Mononuclear cell (primary cell): Measurements from ENCODE around the gene APBA3. TPM values are rescaled to one million over a fixed set of nuclear protein-coding genes. Genes with fewer than 3 reads are reported as not detected.

Experiments used
- H3K27me3 ChIP-seq: 2 replicates; pipeline ENCODE4 v1.6.0; 2011; ENCODE audit warnings: low read length, control low read depth; ENCODE audit not compliant: insufficient read depth
- H3K4me1 ChIP-seq: 2 replicates; pipeline ENCODE4 v1.5.1; 2011; ENCODE audit warnings: mild to moderate bottlenecking, low read length, control low read depth; ENCODE audit not compliant: insufficient read depth
- H3K4me3 ChIP-seq: 2 replicates; pipeline ENCODE4 v1.5.1; 2011; ENCODE audit warnings: mild to moderate bottlenecking, low read length, moderate library complexity
- H3K9me3 ChIP-seq: 2 replicates; pipeline ENCODE4 v1.5.1; 2011; ENCODE audit warnings: low read depth, mild to moderate bottlenecking, control low read depth, low read length
- total RNA-seq: library from RNA; depleted of rRNA; stranded (reverse); fragments of >200 nt; gene quantifications from one replicate; pipeline ENCODE4 v1.2.3, GENCODE V29; 2012

The APBA3 gene
- total RNA-seq, 1 donor = 47.6 TPM

- H3K9me3 ChIP-seq = no peaks in the 10 kb centered on the region
- H3K4me3 ChIP-seq = no peak overlapping the region
- peaks cover 24% of the 10 kb centered on the region for H3K4me1 ChIP-seq
- H3K27me3 ChIP-seq = peaks cover 6% of the 10 kb centered on the region
Observed at GRCh38 chr19:3796358-3796757, 34.9 kb upstream of the APBA3 start.

DNA sequence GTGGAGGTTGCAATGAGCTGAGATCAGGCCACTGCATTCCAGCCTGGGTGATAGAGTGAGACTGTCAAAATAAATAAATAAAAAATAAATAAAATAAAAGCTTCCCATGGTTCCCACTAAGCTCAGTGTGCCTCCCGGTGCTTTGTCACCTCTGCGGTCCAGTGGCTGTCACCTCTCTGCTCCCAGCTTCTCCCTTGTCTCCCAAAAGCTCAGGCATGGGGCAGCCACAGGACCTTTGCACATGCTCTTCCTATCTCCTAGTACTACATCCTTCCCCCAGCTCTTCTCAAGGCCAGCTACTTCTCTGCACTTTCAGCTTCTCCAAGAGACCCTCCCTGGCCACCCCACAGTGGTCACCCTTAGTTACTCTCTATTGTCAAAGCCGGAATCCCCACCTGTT lies 32.3 kb upstream of the APBA3 start:
- peaks cover 14% of the 10 kb centered on the region for H3K4me1 ChIP-seq
- H3K4me3 ChIP-seq = no peak overlapping the region
- H3K9me3 ChIP-seq = no peaks in the 10 kb centered on the region
- no peaks in the 10 kb centered on the region for H3K27me3 ChIP-seq

DNA sequence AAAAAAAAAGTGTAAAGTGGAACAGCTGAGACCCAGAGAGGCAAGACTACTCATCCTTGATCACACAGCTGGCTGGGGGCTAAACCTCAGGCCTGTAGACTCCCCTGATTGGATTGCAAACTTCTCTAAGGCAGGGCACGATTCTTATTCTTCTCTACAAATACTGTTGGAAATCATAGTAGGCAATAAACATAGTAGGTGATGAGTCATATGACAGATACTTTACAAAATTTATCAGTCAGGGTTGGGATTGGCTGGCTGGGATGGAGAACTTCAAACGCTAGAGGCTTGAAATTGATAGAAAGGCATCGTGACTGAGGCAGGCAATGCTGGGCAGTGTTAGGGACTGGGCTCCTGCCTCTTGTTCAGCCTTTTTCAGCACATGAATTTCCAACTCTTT lies 30.6 kb upstream of the APBA3 start:
- Histone ChIP-seq H3K4me3 (no peak overlapping the region), H3K27me3 (no peaks in the 10 kb centered on the region), H3K4me1 (peaks cover 3% of the 10 kb centered on the region), H3K9me3 (no peaks in the 10 kb centered on the region)

- Histone ChIP-seq H3K4me3 (no peak overlapping the region), H3K9me3 (no peaks in the 10 kb centered on the region), H3K27me3 (no peaks in the 10 kb centered on the region), H3K4me1 (peaks cover 3% of the 10 kb centered on the region)
Observed at GRCh38 chr19:3790941-3791340, 29.4 kb upstream of the APBA3 start.

GRCh38 chr19:3790209-3790734 lies 28.8 kb upstream of the APBA3 start:
- Histone ChIP-seq H3K27me3 (no peaks in the 10 kb centered on the region), H3K4me1 (peaks cover 3% of the 10 kb centered on the region), H3K9me3 (no peaks in the 10 kb centered on the region), H3K4me3 (no peak overlapping the region)

DNA sequence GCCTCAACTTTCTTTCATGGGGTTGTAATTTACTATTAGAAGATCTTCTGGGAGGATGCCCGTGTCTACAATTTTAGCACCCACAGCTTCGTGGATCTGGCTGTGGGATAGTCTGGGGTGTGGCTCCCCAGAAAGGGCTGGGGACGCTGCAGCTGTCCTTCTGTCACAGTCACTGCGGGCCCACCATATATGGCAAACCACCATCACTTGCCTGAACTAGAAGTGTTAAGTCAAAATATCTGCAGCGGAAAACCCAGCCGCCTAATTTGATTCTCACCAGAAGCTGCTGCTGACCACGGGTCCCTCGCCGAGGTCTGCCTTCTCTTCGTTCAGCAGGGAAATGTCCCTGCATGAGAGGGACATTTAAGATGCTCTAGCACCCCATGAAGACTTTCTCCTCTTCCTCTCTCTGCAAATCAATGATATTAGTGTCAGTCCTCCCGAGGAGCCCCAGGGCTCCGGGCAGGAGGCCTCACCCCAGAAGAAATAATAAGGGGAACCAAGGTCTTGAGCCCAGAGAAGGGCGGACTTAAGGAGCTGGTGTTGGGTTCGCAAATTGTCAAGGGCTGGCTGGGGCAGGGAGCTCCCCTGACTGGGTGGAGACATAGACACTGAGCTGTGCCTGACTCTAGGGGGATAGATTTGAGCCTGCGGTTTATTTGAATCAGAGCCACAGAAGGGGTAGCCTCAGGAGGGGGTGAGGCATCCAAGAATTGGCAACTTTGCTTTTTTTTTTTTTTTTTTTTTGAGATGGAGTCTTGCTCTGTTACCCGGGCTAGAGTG lies 27.7 kb upstream of the APBA3 start:
- no peak overlapping the region for H3K4me3 ChIP-seq
- no peaks in the 10 kb centered on the region for H3K27me3 ChIP-seq
- H3K9me3 ChIP-seq = no peaks in the 10 kb centered on the region
- H3K4me1 ChIP-seq = peaks cover 8% of the 10 kb centered on the region

- H3K4me3 ChIP-seq = peak within 1 kb of the TSS; percentile 38
- peaks cover 4% of the 10 kb centered on the region for H3K9me3 ChIP-seq
- no peaks in the 10 kb centered on the region for H3K27me3 ChIP-seq
- H3K4me1 ChIP-seq = peaks cover 8% of the 10 kb centered on the region
Observed at GRCh38 chr19:3785938-3786824, 24.7 kb upstream of the APBA3 start, which contains the start of gene MATK. TSS of gene MATK (minus strand) at chr19:3786381. CDS start at chr19:3785135, 1,246 bp downstream.

DNA sequence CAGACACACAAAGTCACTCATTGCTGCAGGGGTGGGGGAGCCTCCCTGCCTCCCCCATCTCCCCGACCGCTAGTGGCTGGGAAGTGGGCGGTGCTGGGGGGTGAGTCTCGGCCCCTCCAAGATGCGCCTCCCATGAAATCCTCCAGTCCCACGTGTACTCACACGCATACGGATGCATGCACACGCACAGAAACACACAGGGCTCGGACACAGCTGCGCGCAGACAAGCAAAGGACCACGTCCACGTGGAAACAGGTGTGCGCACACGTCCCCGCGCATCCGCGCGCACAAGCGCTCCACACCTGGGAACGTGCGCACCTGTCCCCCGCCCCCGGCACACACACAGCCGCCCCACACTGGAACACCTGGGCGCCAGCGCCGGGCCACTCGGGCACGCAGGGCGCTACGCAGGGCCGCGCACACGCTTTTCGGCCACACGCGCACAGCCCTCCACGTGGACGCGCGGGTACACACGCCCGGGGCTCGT lies 24.0 kb upstream of the APBA3 start:
- H3K4me3 ChIP-seq = peak overlapping the region; percentile 38
- H3K27me3 ChIP-seq = no peaks in the 10 kb centered on the region
- H3K4me1 ChIP-seq = peaks cover 6% of the 10 kb centered on the region
- peaks cover 4% of the 10 kb centered on the region for H3K9me3 ChIP-seq

DNA sequence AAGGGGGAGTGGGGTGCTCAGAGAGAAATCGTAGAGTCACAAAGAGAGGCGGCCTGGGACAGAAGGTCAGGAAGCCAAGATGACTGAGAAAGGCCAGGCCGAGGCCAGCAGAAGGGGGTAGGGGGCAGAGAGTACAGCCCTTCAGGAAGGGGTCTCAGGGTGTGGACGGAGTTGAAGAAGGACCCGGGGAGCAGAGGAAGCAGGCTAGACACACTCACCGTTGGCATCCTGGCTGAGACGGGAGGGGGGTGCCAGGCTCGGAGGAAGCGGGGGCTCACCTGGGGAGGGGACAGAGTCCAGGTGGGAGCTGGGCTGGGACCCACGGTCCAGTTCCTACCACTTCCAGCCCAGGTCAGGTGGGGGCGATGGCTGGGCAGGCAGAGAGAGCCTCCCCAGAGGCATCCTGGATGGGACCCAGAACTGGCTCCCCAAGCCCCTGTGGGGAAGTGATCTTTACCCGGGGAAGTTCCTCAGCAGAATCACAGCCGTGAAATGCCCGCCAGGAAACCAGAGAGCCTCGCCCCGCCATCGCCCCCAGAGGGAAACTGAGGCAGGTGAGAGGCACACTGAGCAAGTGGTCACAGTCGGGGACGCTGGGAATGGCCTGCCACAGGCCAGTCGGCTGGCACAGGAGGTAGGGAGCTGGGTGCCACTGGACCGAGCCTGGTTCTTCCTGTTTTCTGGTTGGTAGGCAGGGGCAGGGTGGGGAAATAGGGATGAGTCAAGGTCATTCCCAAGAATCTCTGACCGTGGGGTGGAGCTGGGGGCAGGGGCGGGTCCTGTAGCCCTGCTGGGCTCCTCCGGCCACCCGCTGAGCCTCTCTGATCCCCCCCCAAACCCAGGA lies 23.3 kb upstream of the APBA3 start:
- peaks cover 4% of the 10 kb centered on the region for H3K9me3 ChIP-seq
- peak overlapping the region; percentile 38 for H3K4me3 ChIP-seq
- H3K4me1 ChIP-seq = peaks cover 5% of the 10 kb centered on the region
- no peaks in the 10 kb centered on the region for H3K27me3 ChIP-seq

DNA sequence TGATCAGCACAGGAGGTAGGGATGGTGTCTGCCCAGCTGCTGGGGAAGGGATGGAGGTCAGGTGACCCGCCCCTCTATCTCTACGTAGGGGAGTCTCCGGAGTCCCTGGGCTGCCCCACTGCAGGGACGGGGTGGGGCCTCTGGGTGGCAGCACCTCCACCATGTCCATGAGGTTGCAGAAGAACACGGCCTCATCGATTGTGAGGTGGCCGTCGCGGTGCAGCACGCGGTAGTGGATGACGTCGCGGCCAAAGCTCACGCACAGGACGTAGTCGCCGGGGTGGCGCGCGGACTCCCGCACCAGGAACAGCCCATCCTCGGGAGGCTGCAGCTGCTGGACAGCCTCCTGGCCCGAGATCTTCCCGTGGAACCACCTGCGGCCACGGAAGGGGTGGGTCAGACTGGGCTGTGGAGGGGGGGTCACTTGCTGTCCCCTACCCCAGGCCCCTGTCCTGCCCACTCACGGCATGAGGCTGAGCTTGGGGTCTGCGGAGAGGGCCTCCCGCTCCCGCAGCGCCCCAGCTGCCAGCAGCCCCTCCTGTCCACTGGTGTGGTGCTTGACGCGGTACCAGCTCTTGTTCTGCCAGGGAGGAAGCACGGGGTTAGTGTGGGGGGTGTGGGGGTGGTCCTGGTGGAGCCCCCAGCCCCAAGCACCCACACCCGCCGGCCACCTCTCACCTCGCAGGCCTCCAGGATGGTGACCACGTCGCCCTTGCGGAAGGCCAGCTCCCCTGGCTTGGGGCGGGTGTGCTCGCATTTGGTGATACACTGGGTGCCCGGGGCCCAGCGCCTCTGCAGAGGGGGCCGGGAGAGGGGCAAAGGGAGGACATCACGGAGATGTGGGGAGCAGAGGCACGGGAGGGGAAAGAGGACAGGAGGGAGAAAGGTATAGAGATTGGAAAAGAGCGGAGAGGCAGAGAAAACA lies 22.4 kb upstream of the APBA3 start:
- Histone ChIP-seq H3K27me3 (no peaks in the 10 kb centered on the region), H3K4me1 (peaks cover 5% of the 10 kb centered on the region), H3K9me3 (peaks cover 4% of the 10 kb centered on the region), H3K4me3 (no peak overlapping the region)

DNA sequence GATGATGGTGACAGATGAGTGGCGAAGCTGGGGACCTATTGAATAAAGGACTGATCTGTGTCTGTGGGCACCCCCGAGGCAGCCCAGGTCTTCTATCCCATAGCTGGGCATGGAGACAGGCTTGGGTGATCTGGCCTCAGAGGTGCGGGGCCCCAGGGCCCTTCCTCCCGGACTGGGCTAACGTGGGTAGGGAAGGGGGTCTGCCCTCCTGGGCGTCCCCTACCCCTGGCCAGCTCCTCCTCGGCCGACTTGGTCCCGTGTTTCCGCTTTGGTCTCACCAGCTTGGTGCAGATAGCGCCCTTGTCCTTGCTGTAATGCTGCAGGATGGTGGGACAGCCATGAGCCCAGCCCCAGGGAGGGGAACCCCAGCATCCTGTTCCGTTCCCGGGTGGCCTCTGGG lies 21.4 kb upstream of the APBA3 start:
- H3K4me3 ChIP-seq = no peak overlapping the region
- H3K4me1 ChIP-seq = peaks cover 5% of the 10 kb centered on the region
- H3K27me3 ChIP-seq = no peaks in the 10 kb centered on the region
- peaks cover 4% of the 10 kb centered on the region for H3K9me3 ChIP-seq

- H3K9me3 ChIP-seq = peaks cover 4% of the 10 kb centered on the region
- H3K4me1 ChIP-seq = peaks cover 5% of the 10 kb centered on the region
- H3K27me3 ChIP-seq = no peaks in the 10 kb centered on the region
- H3K4me3 ChIP-seq = no peak overlapping the region
Observed at GRCh38 chr19:3782330-3782729, 20.8 kb upstream of the APBA3 start.

GRCh38 chr19:3781603-3782002 lies 20.1 kb upstream of the APBA3 start:
- H3K4me3 ChIP-seq = no peak overlapping the region
- H3K27me3 ChIP-seq = no peaks in the 10 kb centered on the region
- H3K4me1 ChIP-seq = peaks cover 5% of the 10 kb centered on the region
- peaks cover 4% of the 10 kb centered on the region for H3K9me3 ChIP-seq
